CD4-positive, CD25-positive, alpha-beta regulatory T cell (primary cell): Measurements from ENCODE around the gene NFYC. TPM values are rescaled to one million over a fixed set of nuclear protein-coding genes. Genes with fewer than 3 reads are reported as not detected.
A peak's percentile ranks its signal among the peaks of the same experiment; 100 is the strongest.

Source experiments
- ATAC-seq, 2 donors: fragments of 150-1000 bp; cut with Tn5 transposase; one replicate each; pipeline ENCODE4 v1.10.0; 2021; ENCODE audit warnings: low read depth in 2 of 2, moderate number of reproducible peaks in 2 of 2, moderate library complexity in 1 of 2
- DNase-seq, 3 donors: peaks; one replicate each; pipeline versions ENCODE4 v3.0.0 to v3.0.0-alpha.2; 2012 to 2022; ENCODE audit warnings: mixed read lengths in 1 of 3
- H3K27ac ChIP-seq: one replicate; pipeline ENCODE4 v1.7.0; 2013; ENCODE audit warnings: mild to moderate bottlenecking, low read length; ENCODE audit not compliant: insufficient read depth, poor library complexity, severe bottlenecking
- H3K27me3 ChIP-seq: one replicate; pipeline ENCODE4 v1.7.0; 2013; ENCODE audit warnings: low read length; ENCODE audit not compliant: control insufficient read depth, insufficient read depth
- H3K36me3 ChIP-seq: one replicate; pipeline ENCODE4 v1.7.0; 2013; ENCODE audit warnings: mild to moderate bottlenecking, low read length, moderate library complexity; ENCODE audit not compliant: control insufficient read depth, insufficient read depth
- H3K4me1 ChIP-seq: 2 replicates; pipeline ENCODE4 v1.7.0; 2013; ENCODE audit warnings: mild to moderate bottlenecking, low read length; ENCODE audit not compliant: insufficient read depth, control insufficient read depth, poor library complexity, severe bottlenecking
- H3K4me3 ChIP-seq: one replicate; pipeline ENCODE4 v1.7.0; 2013; ENCODE audit warnings: low read depth, mild to moderate bottlenecking, low read length, moderate library complexity
- H3K9me3 ChIP-seq, 2 experiments: 1 replicate in 1 of 2; 2 replicates in 1 of 2; pipeline ENCODE4 v1.7.0; 2013; ENCODE audit warnings: low read length in 2 of 2, mild to moderate bottlenecking in 1 of 2, moderate library complexity in 1 of 2; ENCODE audit not compliant: control insufficient read depth in 2 of 2
- H3K27ac Mint-ChIP-seq, 3 donors: one replicate each; pipeline ENCODE4 v1.8.0; 2020 to 2022; ENCODE audit warnings: mild to moderate bottlenecking in 3 of 3, mixed read lengths in 3 of 3, moderate library complexity in 2 of 3
- H3K27me3 Mint-ChIP-seq: one replicate; pipeline ENCODE4 v1.8.0; 2022; ENCODE audit warnings: mild to moderate bottlenecking, mixed read lengths
- H3K36me3 Mint-ChIP-seq: one replicate; pipeline ENCODE4 v1.8.0; 2020; ENCODE audit warnings: mixed read lengths
- H3K4me1 Mint-ChIP-seq, 4 donors: one replicate each; pipeline ENCODE4 v1.8.0; 2020 to 2022; ENCODE audit warnings: mixed read lengths in 4 of 4, mild to moderate bottlenecking in 1 of 4
- H3K4me3 Mint-ChIP-seq, 4 donors: one replicate each; pipeline ENCODE4 v1.8.0; 2020 to 2022; ENCODE audit warnings: mild to moderate bottlenecking in 4 of 4, mixed read lengths in 4 of 4, moderate library complexity in 3 of 4
- H3K9me3 Mint-ChIP-seq, 7 donors: one replicate each; pipeline ENCODE4 v1.8.0; 2020 to 2022; ENCODE audit warnings: mixed read lengths in 7 of 7, mild to moderate bottlenecking in 3 of 7, moderate library complexity in 2 of 7
- polyA plus RNA-seq, 4 donors: library from polyadenylated mRNA; unstranded; fragments of 300-500 nt; fragmentation: Illumina TruSeq; gene quantifications; one replicate each; pipeline ENCODE4 v1.2.3, GENCODE V29; 2021
- total RNA-seq: library from RNA; stranded (reverse); gene quantifications from one replicate; pipeline ENCODE4 v1.2.3, GENCODE V29; 2022

NFYC gene
- total and polyA plus RNA-seq, 5 donors from 2014 or later: 51.2 to 61.1 (median 57.1) TPM

DNA sequence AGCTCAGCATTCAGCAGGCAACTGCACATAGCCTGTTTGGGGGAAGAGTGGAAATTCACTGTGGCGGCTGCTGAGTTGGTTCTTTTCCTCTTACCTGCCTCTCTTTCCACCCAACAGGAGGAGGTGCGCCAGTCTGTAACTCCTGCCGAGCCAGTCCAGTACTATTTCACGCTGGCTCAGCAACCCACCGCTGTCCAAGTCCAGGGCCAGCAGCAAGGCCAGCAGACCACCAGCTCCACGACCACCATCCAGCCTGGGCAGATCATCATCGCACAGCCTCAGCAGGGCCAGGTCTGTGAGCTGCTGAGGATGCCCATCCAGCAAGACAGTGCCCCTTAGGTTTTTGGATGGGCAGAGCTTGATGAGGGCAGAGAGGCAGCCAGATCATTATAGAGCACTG lies 66.5 kb downstream of the NFYC start:
- no peak overlapping the region for H3K27ac ChIP-seq
- H3K36me3 Mint-ChIP-seq: peaks cover 43% of the 10 kb centered on the region

GRCh38 chr1:40758578-40759343 lies 67.3 kb downstream of the NFYC start:
- Mint-ChIP-seq H3K27me3 (no peaks in the 10 kb centered on the region), H3K27ac (peak overlapping the region in 2 of 3 donors; percentile 17 to 56), H3K4me1 (peaks cover 5 to 22% (median 15%) of the 10 kb centered on the region in 4 donors), H3K4me3 (no peak overlapping the region), H3K36me3 (peaks cover 42% of the 10 kb centered on the region), H3K9me3 (no peaks in the 10 kb centered on the region)
- Histone ChIP-seq H3K27ac (no peak overlapping the region), H3K4me3 (no peak overlapping the region), H3K36me3 (peaks cover 82% of the 10 kb centered on the region), H3K4me1 (peaks cover 12% of the 10 kb centered on the region), H3K9me3 (no peaks in the 10 kb centered on the region), H3K27me3 (no peaks in the 10 kb centered on the region)
- ATAC-seq: no peak
- DNase-seq: no peak

More for the DNA sequence above, 66.5 kb downstream of the NFYC start:
- H3K4me3 ChIP-seq: no peak overlapping the region
- Mint-ChIP-seq H3K4me1 (peaks cover 4 to 21% (median 12%) of the 10 kb centered on the region in 4 donors), H3K4me3 (no peak overlapping the region), H3K9me3 (no peaks in the 10 kb centered on the region), H3K27ac (no peak overlapping the region), H3K27me3 (no peaks in the 10 kb centered on the region)
- no peaks in the 10 kb centered on the region for H3K27me3 ChIP-seq
- peaks cover 86% of the 10 kb centered on the region for H3K36me3 ChIP-seq
- ATAC-seq (peak in 1 of 2 donors; percentile 24), DNase-seq (no peak)
- H3K9me3 ChIP-seq: no peaks in the 10 kb centered on the region
- peaks cover 5% of the 10 kb centered on the region for H3K4me1 ChIP-seq

GRCh38 chr1:40760984-40761383 lies 69.5 kb downstream of the NFYC start:
- Mint-ChIP-seq H3K4me1 (peaks cover 12 to 35% (median 26%) of the 10 kb centered on the region in 4 donors), H3K9me3 (no peaks in the 10 kb centered on the region), H3K36me3 (peaks cover 41% of the 10 kb centered on the region), H3K27me3 (no peaks in the 10 kb centered on the region), H3K27ac (no peak overlapping the region), H3K4me3 (no peak overlapping the region)
- Histone ChIP-seq H3K27me3 (no peaks in the 10 kb centered on the region), H3K4me1 (peaks cover 21% of the 10 kb centered on the region), H3K4me3 (no peak overlapping the region), H3K36me3 (peaks cover 82% of the 10 kb centered on the region), H3K27ac (no peak overlapping the region), H3K9me3 (no peaks in the 10 kb centered on the region)
- DNase-seq (no peak), ATAC-seq (no peak)

DNA sequence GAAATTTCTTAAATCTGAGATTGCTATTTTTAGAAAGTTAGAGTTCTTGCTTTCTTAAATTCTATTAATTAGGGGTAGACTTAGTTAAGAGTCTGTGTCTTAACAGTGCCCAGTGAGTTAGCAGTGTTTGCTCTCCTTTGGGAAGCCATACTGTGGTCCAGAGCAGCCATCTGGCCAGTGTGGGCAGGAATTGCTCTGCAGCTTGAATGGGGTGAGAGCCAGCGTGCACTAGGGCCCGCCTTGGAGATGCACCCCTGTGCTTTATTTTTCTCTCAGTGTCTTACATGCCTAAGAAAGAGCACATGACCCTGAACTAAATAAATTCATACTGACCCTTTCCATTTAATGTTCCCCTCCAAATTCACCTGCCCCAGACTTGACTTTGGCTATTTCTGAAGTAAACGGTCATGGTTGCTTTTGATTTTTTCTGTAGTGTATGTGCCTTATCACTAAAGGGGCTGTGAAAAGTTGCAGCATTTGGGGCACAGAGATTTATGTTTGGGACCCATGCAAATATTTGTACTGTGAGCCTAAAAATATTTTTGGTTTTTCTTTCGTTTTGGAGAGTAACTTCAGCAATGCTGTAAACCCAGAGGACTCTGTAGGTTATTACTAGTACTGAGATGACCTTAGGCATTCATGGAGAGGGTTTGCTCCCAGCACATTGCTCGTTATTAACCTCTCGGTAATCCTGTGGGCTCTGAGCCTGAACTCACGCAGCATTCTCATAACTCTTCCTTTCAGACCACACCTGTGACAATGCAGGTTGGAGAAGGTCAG lies 70.8 kb downstream of the NFYC start:
- Histone ChIP-seq H3K9me3 (no peaks in the 10 kb centered on the region), H3K27ac (no peak overlapping the region), H3K27me3 (no peaks in the 10 kb centered on the region), H3K4me1 (peaks cover 21% of the 10 kb centered on the region), H3K4me3 (no peak overlapping the region), H3K36me3 (peaks cover 83% of the 10 kb centered on the region)
- ATAC-seq (no peak), DNase-seq (no peak)
- Mint-ChIP-seq H3K27ac (peak overlapping the region in 2 of 3 donors; percentile 20 to 32), H3K27me3 (no peaks in the 10 kb centered on the region), H3K36me3 (peaks cover 45% of the 10 kb centered on the region), H3K4me3 (no peak overlapping the region), H3K4me1 (peaks cover 12 to 35% (median 26%) of the 10 kb centered on the region in 4 donors), H3K9me3 (no peaks in the 10 kb centered on the region)

DNA sequence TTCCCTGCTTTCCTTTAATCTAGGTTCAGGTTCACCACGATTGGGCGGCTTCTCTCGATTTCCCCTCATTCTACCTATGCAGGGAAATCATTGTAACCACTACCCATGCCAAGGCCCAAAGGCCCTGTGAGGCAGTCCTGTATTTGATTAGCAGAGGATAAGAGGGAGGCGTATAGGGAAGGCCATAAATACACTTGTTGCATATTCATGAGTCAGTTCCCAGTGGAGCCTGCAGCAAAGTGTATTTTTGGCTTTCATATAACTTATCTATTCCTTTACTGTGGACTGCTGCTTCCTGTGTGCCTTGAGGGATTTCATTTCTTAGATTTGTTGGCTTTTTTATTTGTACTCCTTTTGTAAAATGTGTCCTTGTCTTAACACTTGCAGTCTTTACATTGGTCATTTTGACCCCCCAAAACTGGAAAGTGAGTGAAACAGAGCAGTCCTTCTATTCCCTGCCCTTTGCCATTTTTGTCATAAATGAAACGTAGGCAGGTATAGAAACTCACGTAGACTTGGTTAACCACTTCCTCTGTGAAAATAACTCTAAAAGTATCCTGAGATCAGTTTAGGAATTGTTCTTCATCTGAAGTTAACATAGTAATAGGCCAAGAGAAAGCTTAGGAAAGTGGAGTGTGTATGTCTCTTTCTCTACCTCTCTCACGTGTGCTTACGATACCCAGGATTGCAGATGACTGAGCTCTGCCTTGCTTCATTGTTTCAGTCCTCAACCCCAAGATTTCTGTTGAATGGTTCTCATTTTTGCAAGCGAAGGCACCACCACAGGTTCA lies 72.4 kb downstream of the NFYC start:
- peak overlapping the region in 3 of 4 donors; percentile 42 to 52 (median 48) for H3K4me3 Mint-ChIP-seq
- Histone ChIP-seq H3K27ac (no peak overlapping the region), H3K4me3 (peak overlapping the region; percentile 43), H3K9me3 (no peaks in the 10 kb centered on the region), H3K4me1 (peaks cover 21% of the 10 kb centered on the region), H3K36me3 (peaks cover 82% of the 10 kb centered on the region), H3K27me3 (no peaks in the 10 kb centered on the region)
- H3K36me3 Mint-ChIP-seq: peaks cover 50% of the 10 kb centered on the region
- H3K9me3 Mint-ChIP-seq: no peaks in the 10 kb centered on the region
- peaks cover 12 to 35% (median 26%) of the 10 kb centered on the region in 4 donors for H3K4me1 Mint-ChIP-seq
- H3K27me3 Mint-ChIP-seq: no peaks in the 10 kb centered on the region
- DNase-seq (peak in 1 of 3 donors; percentile 35), ATAC-seq (peak in 1 of 2 donors; percentile 34)
- H3K27ac Mint-ChIP-seq: peak overlapping the region; percentile 74 to 97 (median 90)

DNA sequence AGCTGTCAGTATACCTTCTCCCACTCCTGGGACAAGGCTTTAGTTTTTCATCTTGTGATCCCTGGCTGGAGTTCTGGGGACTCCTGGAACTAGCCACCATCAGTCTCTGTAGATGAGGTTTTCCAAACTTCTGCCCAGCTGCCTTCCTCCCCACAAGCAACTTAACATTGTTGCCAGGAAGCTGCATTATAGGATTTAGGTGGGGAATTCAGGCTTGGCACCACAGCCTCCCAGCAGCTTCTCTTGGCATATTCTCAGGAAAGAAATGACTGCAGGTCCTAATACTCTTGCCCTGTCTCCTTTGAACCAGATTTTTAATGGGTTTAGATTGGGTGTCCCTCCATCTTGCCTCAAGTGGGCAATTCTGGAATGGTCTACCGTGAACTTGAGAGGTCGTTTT lies 73.5 kb downstream of the NFYC start:
- Mint-ChIP-seq H3K36me3 (peaks cover 54% of the 10 kb centered on the region), H3K27ac (peak overlapping the region in 2 of 3 donors; percentile 16 to 90), H3K27me3 (no peaks in the 10 kb centered on the region), H3K9me3 (no peaks in the 10 kb centered on the region), H3K4me1 (peaks cover 12 to 31% (median 25%) of the 10 kb centered on the region in 4 donors), H3K4me3 (no peak overlapping the region)
- H3K36me3 ChIP-seq: peaks cover 82% of the 10 kb centered on the region
- no peaks in the 10 kb centered on the region for H3K27me3 ChIP-seq
- no peak for DNase-seq
- no peaks in the 10 kb centered on the region for H3K9me3 ChIP-seq
- no peak overlapping the region for H3K4me3 ChIP-seq
- no peak for ATAC-seq
- H3K27ac ChIP-seq: no peak overlapping the region
- H3K4me1 ChIP-seq: peaks cover 21% of the 10 kb centered on the region

DNA sequence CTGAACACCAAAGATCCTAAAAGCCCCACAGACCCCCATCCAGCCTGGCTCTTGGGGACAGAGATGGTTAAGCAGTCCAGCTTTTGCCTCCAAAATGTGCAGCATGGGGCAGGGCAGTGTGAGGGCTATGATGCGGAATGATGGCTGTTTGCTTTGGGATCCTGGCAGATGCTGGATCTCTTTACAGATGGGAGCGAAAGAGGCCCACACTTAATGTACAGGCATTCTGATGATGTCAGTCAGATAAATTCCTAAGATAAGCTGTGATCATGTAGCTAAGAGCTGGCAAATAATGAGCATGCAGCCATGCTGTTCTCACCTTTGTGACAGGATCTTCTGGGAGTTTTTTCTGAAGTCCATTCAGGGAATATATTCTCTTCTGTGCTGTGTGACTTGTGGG lies 74.5 kb downstream of the NFYC start:
- H3K27ac ChIP-seq: no peak overlapping the region
- Mint-ChIP-seq H3K27ac (peak overlapping the region; percentile 29 to 59 (median 44)), H3K9me3 (no peaks in the 10 kb centered on the region), H3K27me3 (no peaks in the 10 kb centered on the region), H3K36me3 (peaks cover 62% of the 10 kb centered on the region), H3K4me3 (no peak overlapping the region), H3K4me1 (peaks cover 12 to 31% (median 25%) of the 10 kb centered on the region in 4 donors)
- peaks cover 21% of the 10 kb centered on the region for H3K4me1 ChIP-seq
- peaks cover 84% of the 10 kb centered on the region for H3K36me3 ChIP-seq
- ATAC-seq (no peak), DNase-seq (no peak)
- no peak overlapping the region for H3K4me3 ChIP-seq
- H3K27me3 ChIP-seq: no peaks in the 10 kb centered on the region
- H3K9me3 ChIP-seq: no peaks in the 10 kb centered on the region
